ENCODE results near the gene PLCB4. TPM values are rescaled to one million over a fixed set of nuclear protein-coding genes. Genes with fewer than 3 reads are reported as not detected.
"Not testable (repeated sequence)": the region's sequence is repeated elsewhere in the genome, so short reads cannot be mapped to it uniquely, and the experiment has no call there.

The PLCB4 gene
- total RNA-seq, 1 donor from 2014 or later, result 10.5 TPM

- no peak for DNase-seq (ENCODE audit: low spot score)
- no peak overlapping the region for H3K4me3 Mint-ChIP-seq (ENCODE audit: unreplicated experiment)
- no peaks in the 10 kb centered on the region for H3K9me3 Mint-ChIP-seq (ENCODE audit: unreplicated experiment)
- no peak for TF ChIP-seq CTCF (IDR thresholded peaks at IDR 0.05; ENCODE audit: unreplicated experiment)
- no peaks in the 10 kb centered on the region for H3K4me1 Mint-ChIP-seq (ENCODE audit: unreplicated experiment)
- H3K36me3 Mint-ChIP-seq (ENCODE audit: low read depth, unreplicated experiment), result no peaks in the 10 kb centered on the region
- no peaks in the 10 kb centered on the region for H3K27me3 Mint-ChIP-seq (ENCODE audit: unreplicated experiment)
- H3K27ac Mint-ChIP-seq (ENCODE audit: unreplicated experiment), result no peak overlapping the region
Observed at GRCh38 chr20:9040863-9041524, 27.9 kb upstream of the PLCB4 start.

- Mint-ChIP-seq H3K36me3 (ENCODE audit: low read depth, unreplicated experiment) (no peaks in the 10 kb centered on the region), H3K27ac (ENCODE audit: unreplicated experiment) (no peak overlapping the region), H3K4me3 (ENCODE audit: unreplicated experiment) (no peak overlapping the region), H3K9me3 (ENCODE audit: unreplicated experiment) (no peaks in the 10 kb centered on the region), H3K27me3 (ENCODE audit: unreplicated experiment) (no peaks in the 10 kb centered on the region), H3K4me1 (ENCODE audit: unreplicated experiment) (no peaks in the 10 kb centered on the region)
- no peak for TF ChIP-seq CTCF (IDR thresholded peaks at IDR 0.05; ENCODE audit: unreplicated experiment)
- no peak for DNase-seq (ENCODE audit: low spot score)
Observed at GRCh38 chr20:9043364-9043763, 25.5 kb upstream of the PLCB4 start.

GRCh38 chr20:9047928-9048327, 21.0 kb upstream of the PLCB4 start:
- not testable (repeated sequence) for DNase-seq (ENCODE audit: low spot score); H3K9me3 Mint-ChIP-seq (ENCODE audit: unreplicated experiment); H3K4me1 Mint-ChIP-seq (ENCODE audit: unreplicated experiment); H3K36me3 Mint-ChIP-seq (ENCODE audit: low read depth, unreplicated experiment); H3K27ac Mint-ChIP-seq (ENCODE audit: unreplicated experiment); H3K4me3 Mint-ChIP-seq (ENCODE audit: unreplicated experiment); H3K27me3 Mint-ChIP-seq (ENCODE audit: unreplicated experiment)

- H3K4me1 Mint-ChIP-seq (ENCODE audit: unreplicated experiment), result peaks cover 12% of the 10 kb centered on the region
- H3K4me3 Mint-ChIP-seq (ENCODE audit: unreplicated experiment), result no peak overlapping the region
- TF ChIP-seq CTCF (IDR thresholded peaks at IDR 0.05; ENCODE audit: unreplicated experiment), result no peak
- DNase-seq (ENCODE audit: low spot score), result no peak
- H3K36me3 Mint-ChIP-seq (ENCODE audit: low read depth, unreplicated experiment), result no peaks in the 10 kb centered on the region
- no peaks in the 10 kb centered on the region for H3K27me3 Mint-ChIP-seq (ENCODE audit: unreplicated experiment)
- H3K9me3 Mint-ChIP-seq (ENCODE audit: unreplicated experiment), result no peaks in the 10 kb centered on the region
- no peak overlapping the region for H3K27ac Mint-ChIP-seq (ENCODE audit: unreplicated experiment)
Observed at GRCh38 chr20:9051508-9051907, 17.4 kb upstream of the PLCB4 start.

GRCh38 chr20:9052136-9052535, 16.8 kb upstream of the PLCB4 start:
- Mint-ChIP-seq H3K4me1 (ENCODE audit: unreplicated experiment) (peaks cover 12% of the 10 kb centered on the region), H3K9me3 (ENCODE audit: unreplicated experiment) (no peaks in the 10 kb centered on the region), H3K4me3 (ENCODE audit: unreplicated experiment) (no peak overlapping the region), H3K27ac (ENCODE audit: unreplicated experiment) (no peak overlapping the region), H3K36me3 (ENCODE audit: low read depth, unreplicated experiment) (no peaks in the 10 kb centered on the region), H3K27me3 (ENCODE audit: unreplicated experiment) (no peaks in the 10 kb centered on the region)
- no peak for DNase-seq (ENCODE audit: low spot score)
- no peak for TF ChIP-seq CTCF (IDR thresholded peaks at IDR 0.05; ENCODE audit: unreplicated experiment)

All from endothelial cell (in vitro differentiated cells).